Measurements from ENCODE around the gene COG8.

DNA sequence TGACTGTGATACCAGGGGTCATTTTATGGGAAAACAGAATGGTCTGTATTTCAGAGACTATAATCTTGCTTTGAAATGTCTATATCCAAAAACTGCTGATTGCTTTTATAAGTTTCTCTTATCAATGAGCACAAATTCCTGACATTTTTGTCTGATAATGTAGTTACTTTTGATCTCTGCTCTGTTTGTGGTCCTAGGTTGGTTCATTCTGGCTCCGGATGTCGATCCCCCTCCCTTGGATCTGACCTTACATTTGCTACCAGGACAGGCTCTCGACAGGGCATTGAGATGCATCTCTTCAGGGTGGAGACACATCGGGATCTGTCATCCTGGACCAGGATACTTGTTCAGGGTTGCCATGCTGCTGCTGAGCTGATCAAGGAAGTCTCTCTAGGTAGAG, 55.5 kb downstream of the COG8 start:
- TF ChIP-seq EZH2 (IDR thresholded peaks at IDR 0.05; ENCODE audit: low read length): no peak
- TF ChIP-seq, protein P1, sequence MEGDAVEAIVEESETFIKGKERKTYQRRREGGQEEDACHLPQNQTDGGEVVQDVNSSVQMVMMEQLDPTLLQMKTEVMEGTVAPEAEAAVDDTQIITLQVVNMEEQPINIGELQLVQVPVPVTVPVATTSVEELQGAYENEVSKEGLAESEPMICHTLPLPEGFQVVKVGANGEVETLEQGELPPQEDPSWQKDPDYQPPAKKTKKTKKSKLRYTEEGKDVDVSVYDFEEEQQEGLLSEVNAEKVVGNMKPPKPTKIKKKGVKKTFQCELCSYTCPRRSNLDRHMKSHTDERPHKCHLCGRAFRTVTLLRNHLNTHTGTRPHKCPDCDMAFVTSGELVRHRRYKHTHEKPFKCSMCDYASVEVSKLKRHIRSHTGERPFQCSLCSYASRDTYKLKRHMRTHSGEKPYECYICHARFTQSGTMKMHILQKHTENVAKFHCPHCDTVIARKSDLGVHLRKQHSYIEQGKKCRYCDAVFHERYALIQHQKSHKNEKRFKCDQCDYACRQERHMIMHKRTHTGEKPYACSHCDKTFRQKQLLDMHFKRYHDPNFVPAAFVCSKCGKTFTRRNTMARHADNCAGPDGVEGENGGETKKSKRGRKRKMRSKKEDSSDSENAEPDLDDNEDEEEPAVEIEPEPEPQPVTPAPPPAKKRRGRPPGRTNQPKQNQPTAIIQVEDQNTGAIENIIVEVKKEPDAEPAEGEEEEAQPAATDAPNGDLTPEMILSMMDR (optimal IDR thresholded peaks at IDR 0.05 in 1 of 3, IDR thresholded peaks at IDR 0.05 in 1 of 3, conservative IDR thresholded peaks at IDR 0.05 in 1 of 3; ENCODE audit: extremely low read depth in 1 of 3, insufficient read depth in 2 of 3, low read length in 3 of 3): no peak
